Measurements from ENCODE around the gene ZNF883. TPM values are rescaled to one million over a fixed set of nuclear protein-coding genes. Genes with fewer than 3 reads are reported as not detected.
A peak's percentile ranks its signal among the peaks of the same experiment; 100 is the strongest.

Gene ZNF883
- total RNA-seq, 1 experiment from 2014 or later = 1.7 TPM

DNA sequence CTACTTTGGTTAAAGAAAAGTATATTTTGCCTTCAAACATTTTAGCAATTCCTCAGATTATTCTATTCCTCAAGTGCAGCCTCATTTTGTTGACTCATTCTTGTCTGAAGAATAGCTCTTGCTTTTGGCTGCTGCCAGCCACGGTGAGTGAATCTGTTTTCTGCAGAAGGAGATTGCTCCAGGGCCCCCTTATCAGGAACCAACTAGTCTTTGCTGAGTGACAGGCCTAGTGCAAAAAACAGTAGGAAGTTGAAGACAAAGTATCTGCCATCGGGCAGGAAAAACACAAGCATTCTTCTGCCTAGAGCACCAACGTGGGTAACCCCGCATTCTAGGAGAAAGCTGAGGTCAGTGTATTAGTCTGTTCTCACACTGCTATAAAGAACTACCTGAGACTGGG, 42.3 kb downstream of the ZNF883 start:
- Histone ChIP-seq H2AFZ (no peak overlapping the region), H3K79me2 (ENCODE audit: low read depth) (no peaks in the 10 kb centered on the region), H3K4me2 (no peak overlapping the region), H3K36me3 (ENCODE audit: low read depth) (no peaks in the 10 kb centered on the region), H3K4me3 (no peak overlapping the region), H3K9me3 (ENCODE audit: insufficient read depth, low read depth) (no peaks in the 10 kb centered on the region), H3K4me1 (replicated peaks; ENCODE audit: insufficient read depth) (no peaks in the 10 kb centered on the region), H3K9me2 (ENCODE audit: insufficient read depth) (no peaks in the 10 kb centered on the region), H3F3A (ENCODE audit: insufficient read depth, low read depth) (no peaks in the 10 kb centered on the region), H3K27ac (no peak overlapping the region), H3K27me3 (ENCODE audit: insufficient read depth, low read depth) (no peaks in the 10 kb centered on the region; the same call in 1 of the 2 replicates), H4K20me1 (ENCODE audit: insufficient read depth) (no peaks in the 10 kb centered on the region)
- POLR2A ChIA-PET (ENCODE audit: unreplicated experiment) = interaction anchor here (0.7 kb wide), 1 partner anchor 578 kb away, joined by 4 read pairs; no protein-coding TSS in a partner anchor
- BruUV-seq (replicated peaks) = no TSS peak
- intact Hi-C loops (cut with micrococcal nuclease; ENCODE audit: unreplicated experiment) = no loop called here
- DNase-seq = no peak
- TF ChIP-seq EZH2 (IDR thresholded peaks at IDR 0.05; ENCODE audit: low read depth) (no peak), CTCF (conservative IDR thresholded peaks at IDR 0.05) (no peak)
- CTCF ChIA-PET = no interaction called here

DNA sequence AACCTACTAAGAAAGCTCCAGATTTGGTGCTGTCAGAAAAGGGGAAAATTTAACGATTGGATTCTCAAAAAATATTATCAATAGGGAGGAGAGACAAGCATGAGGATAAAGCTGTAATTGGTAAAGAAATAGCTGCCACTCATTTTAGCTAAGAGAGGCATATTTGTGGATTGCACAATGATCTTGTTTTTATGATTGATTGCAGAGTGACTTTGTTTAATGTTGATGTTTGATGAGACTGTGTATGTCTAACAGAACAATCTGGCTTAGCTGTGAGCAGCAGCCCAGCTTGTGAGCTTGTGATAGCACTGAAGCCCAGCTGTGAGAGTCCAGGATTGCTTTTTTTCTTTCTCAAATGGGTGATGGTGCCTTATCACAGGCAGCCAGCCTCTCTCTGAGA, 56.4 kb downstream of the ZNF883 start:
- Histone ChIP-seq H3K27me3 (ENCODE audit: insufficient read depth, low read depth) (peaks cover 35% of the 10 kb centered on the region), H3K9me2 (ENCODE audit: insufficient read depth) (no peaks in the 10 kb centered on the region), H3K9me3 (ENCODE audit: insufficient read depth, low read depth) (no peaks in the 10 kb centered on the region), H3K4me1 (replicated peaks; ENCODE audit: insufficient read depth) (no peaks in the 10 kb centered on the region), H3K36me3 (ENCODE audit: low read depth) (no peaks in the 10 kb centered on the region), H3K79me2 (ENCODE audit: low read depth) (no peaks in the 10 kb centered on the region), H2AFZ (no peak overlapping the region), H3K27ac (no peak overlapping the region), H3F3A (ENCODE audit: insufficient read depth, low read depth) (no peaks in the 10 kb centered on the region), H3K4me2 (no peak overlapping the region), H3K4me3 (no peak overlapping the region), H4K20me1 (ENCODE audit: insufficient read depth) (no peaks in the 10 kb centered on the region)
- ChIA-PET CTCF (no interaction called here), POLR2A (ENCODE audit: unreplicated experiment) (no interaction called here)
- TF ChIP-seq EZH2 (IDR thresholded peaks at IDR 0.05; ENCODE audit: low read depth) = no peak
- TF ChIP-seq CTCF (conservative IDR thresholded peaks at IDR 0.05) = no peak
- intact Hi-C loops (cut with micrococcal nuclease; ENCODE audit: unreplicated experiment) = no loop called here
- BruUV-seq (replicated peaks) = no TSS peak
- DNase-seq = no peak

- no peaks in the 10 kb centered on the region for H3K79me2 ChIP-seq (ENCODE audit: low read depth)
- H2AFZ ChIP-seq = no peak overlapping the region
- intact Hi-C loops (cut with micrococcal nuclease; ENCODE audit: unreplicated experiment) = loop anchor here (10.0 kb wide), 1 partner anchor 79 kb away; no protein-coding TSS in a partner anchor
- POLR2A ChIA-PET (ENCODE audit: unreplicated experiment) = no interaction called here
- no peak overlapping the region for H3K4me3 ChIP-seq
- no peaks in the 10 kb centered on the region for H4K20me1 ChIP-seq (ENCODE audit: insufficient read depth)
- no peaks in the 10 kb centered on the region for H3K9me2 ChIP-seq (ENCODE audit: insufficient read depth)
- H3F3A ChIP-seq (ENCODE audit: insufficient read depth, low read depth) = no peaks in the 10 kb centered on the region
- H3K9me3 ChIP-seq (ENCODE audit: insufficient read depth, low read depth) = no peaks in the 10 kb centered on the region
- DNase-seq = peak in 1 of 2 experiments; percentile 19
- no TSS peak for BruUV-seq (replicated peaks)
- H3K4me2 ChIP-seq = no peak overlapping the region
- peaks cover 20% of the 10 kb centered on the region for H3K27me3 ChIP-seq (ENCODE audit: insufficient read depth, low read depth)
- no peak overlapping the region for H3K27ac ChIP-seq
- TF ChIP-seq CTCF (conservative IDR thresholded peaks at IDR 0.05) (peak; percentile 56), EZH2 (IDR thresholded peaks at IDR 0.05; ENCODE audit: low read depth) (no peak)
- no peaks in the 10 kb centered on the region for H3K4me1 ChIP-seq (replicated peaks; ENCODE audit: insufficient read depth)
- CTCF ChIA-PET = no interaction called here
- no peaks in the 10 kb centered on the region for H3K36me3 ChIP-seq (ENCODE audit: low read depth)
Observed at GRCh38 chr9:112945620-112946208, 66.3 kb downstream of the ZNF883 start.

All from PC-9 (cell line).